ENCODE data around the gene ATP6V1G2.

DNA sequence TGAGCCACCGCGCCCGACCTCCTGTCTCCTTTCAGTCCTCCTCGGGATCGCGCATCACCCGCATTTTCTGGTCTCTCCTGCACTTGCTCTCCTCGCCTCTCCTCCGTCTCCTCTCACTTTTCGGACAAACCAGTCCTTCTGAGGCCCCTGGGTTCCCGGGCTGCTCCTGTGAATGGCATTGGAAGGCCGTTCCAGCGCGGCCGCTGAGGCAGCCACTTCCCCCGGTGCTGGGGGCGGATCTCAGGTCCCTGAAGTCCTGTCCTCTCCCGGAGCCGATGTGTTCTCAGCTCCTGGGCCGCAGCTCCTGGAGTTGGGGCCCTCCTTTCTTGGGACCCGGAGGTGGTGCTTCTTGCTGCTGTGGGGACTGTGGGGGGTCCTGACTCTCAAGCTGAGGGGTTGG is 47.7 kb downstream of the ATP6V1G2 start:
- TF ChIP-seq, protein P1, sequence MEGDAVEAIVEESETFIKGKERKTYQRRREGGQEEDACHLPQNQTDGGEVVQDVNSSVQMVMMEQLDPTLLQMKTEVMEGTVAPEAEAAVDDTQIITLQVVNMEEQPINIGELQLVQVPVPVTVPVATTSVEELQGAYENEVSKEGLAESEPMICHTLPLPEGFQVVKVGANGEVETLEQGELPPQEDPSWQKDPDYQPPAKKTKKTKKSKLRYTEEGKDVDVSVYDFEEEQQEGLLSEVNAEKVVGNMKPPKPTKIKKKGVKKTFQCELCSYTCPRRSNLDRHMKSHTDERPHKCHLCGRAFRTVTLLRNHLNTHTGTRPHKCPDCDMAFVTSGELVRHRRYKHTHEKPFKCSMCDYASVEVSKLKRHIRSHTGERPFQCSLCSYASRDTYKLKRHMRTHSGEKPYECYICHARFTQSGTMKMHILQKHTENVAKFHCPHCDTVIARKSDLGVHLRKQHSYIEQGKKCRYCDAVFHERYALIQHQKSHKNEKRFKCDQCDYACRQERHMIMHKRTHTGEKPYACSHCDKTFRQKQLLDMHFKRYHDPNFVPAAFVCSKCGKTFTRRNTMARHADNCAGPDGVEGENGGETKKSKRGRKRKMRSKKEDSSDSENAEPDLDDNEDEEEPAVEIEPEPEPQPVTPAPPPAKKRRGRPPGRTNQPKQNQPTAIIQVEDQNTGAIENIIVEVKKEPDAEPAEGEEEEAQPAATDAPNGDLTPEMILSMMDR (optimal IDR thresholded peaks at IDR 0.05 in 1 of 3, IDR thresholded peaks at IDR 0.05 in 1 of 3, conservative IDR thresholded peaks at IDR 0.05 in 1 of 3; ENCODE audit: extremely low read depth in 1 of 3, insufficient read depth in 2 of 3, low read length in 3 of 3) = no peak
- no peak for TF ChIP-seq EZH2 (IDR thresholded peaks at IDR 0.05; ENCODE audit: low read length)
